H1 (cell line): ENCODE measurements around the gene NRXN3. TPM values are rescaled to one million over a fixed set of nuclear protein-coding genes. Genes with fewer than 3 reads are reported as not detected.

Experiments used
- ASH2L ChIP-seq: fragments of 200-600, 300-600 bp; sonication (generic); IDR thresholded peaks from one replicate; pipeline ENCODE4 v1.7.1; 2017; ENCODE audit warnings: low read length
- GTF2F1 ChIP-seq: IDR thresholded peaks from 2 replicates; pipeline ENCODE4 v1.6.1; 2012; ENCODE audit warnings: low read depth, low read length, improper control_type of control experiment, borderline replicate concordance
- polyA plus RNA-seq, 7 experiments: library from polyadenylated mRNA; depleted of rRNA in 3 of 7; stranded (reverse) in 5 of 7; unstranded in 2 of 7; fragments of >200 nt in 5 of 7; fragments of 200-250 nt in 2 of 7; gene quantifications; 1 replicate in 5 of 7; 2 replicates in 1 of 7; 4 replicates in 1 of 7; pipeline versions ENCODE4 v1.2.1 to v1.2.3, GENCODE V29; 2011 to 2013; ENCODE audit warnings: missing spikeins in 2 of 7, mixed read lengths in 2 of 7
- total RNA-seq: library from RNA; stranded (reverse); fragmentation: NEBNext Ultra II Directional; extraction: Animal tissue kit (Norgen Biotek cat#: 25700); gene quantifications from 2 replicates; pipeline ENCODE4 v1.2.1, GENCODE V29; 2021

NRXN3 gene
- total and polyA plus RNA-seq, 2 of the 8 experiments (the other 6 are each of a cell fraction or from before 2014, with no cell fraction given): 2.6 to 4.1 TPM

GRCh38 chr14:79680087-79680486, 1509.9 kb downstream of the NRXN3 start (continued):
- TF ChIP-seq ASH2L (no peak), GTF2F1 (no peak)
